Ovary (tissue), 9 donors: ENCODE measurements around the gene PLCD1. TPM values are rescaled to one million over a fixed set of nuclear protein-coding genes. Genes with fewer than 3 reads are reported as not detected.

Experiments used
- DNase-seq, 5 donors: peaks; one replicate each; pipeline ENCODE4 v3.0.0-alpha.2; 2019 to 2020
- H3K27ac ChIP-seq, 2 donors: fragments of 200-600 bp; one replicate each; pipeline versions ENCODE4 v1.5.1 to v1.8.0; 2019 to 2022
- H3K27me3 ChIP-seq: fragments of 200-600 bp; one replicate; pipeline ENCODE4 v1.8.0; 2022
- H3K36me3 ChIP-seq: fragments of 200-600 bp; sonication (generic); one replicate; pipeline ENCODE4 v1.5.1; 2019
- H3K4me1 ChIP-seq: one replicate; pipeline ENCODE4 v1.8.1; 2013; ENCODE audit warnings: mild to moderate bottlenecking, moderate library complexity; ENCODE audit not compliant: insufficient read depth
- H3K4me3 ChIP-seq: fragments of 200-600 bp; sonication (generic); one replicate; pipeline ENCODE4 v1.5.1; 2017
- H3K9me3 ChIP-seq, 2 donors: fragments of 200-600 bp in 1 of 2; sonication (generic) in 1 of 2; one replicate each; pipeline versions ENCODE4 v1.5.1 to v1.8.1; 2013 to 2019; ENCODE audit warnings: mild to moderate bottlenecking in 1 of 2, moderate library complexity in 1 of 2
- EP300 ChIP-seq: sonication (generic); formaldehyde crosslinking; IDR thresholded peaks from one replicate; pipeline ENCODE4 v1.6.1; 2017; ENCODE audit warnings: antibody characterized with exemption
- POLR2A ChIP-seq: fragments of 450-650 bp; IDR thresholded peaks from one replicate; pipeline ENCODE4 v1.6.1; 2017; ENCODE audit warnings: antibody characterized with exemption, mild to moderate bottlenecking, moderate library complexity
- WGBS, 3 donors: extraction: QIAGEN DNeasy Blood & Tissue Kit in 1 of 3; methylation state at CpG; one replicate each; pipeline versions ENCODE4 v1.1.5 to v1.1.7; 2013 to 2017; 5-methylcytosine and 5-hydroxymethylcytosine counted together
- intact Hi-C, 4 donors: fragments of 100-400 bp; cut with DNase I; formaldehyde crosslinking; loops; one replicate each; pipeline versions ENCODE4 v1.11.0 to v1.15.1; 2022 to 2023
- polyA plus RNA-seq, 2 donors: library from polyadenylated mRNA; stranded (reverse); fragments of 200-250 nt in 1 of 2; fragments of 350-450 nt in 1 of 2; fragmentation: Illumina TruSeq in 1 of 2; extraction: RNeasy Lipid Tissue Mini Kit (QIAGEN cat#74804) in 1 of 2; gene quantifications; one replicate each; pipeline ENCODE4 v1.2.3, GENCODE V29; 2013 to 2014
- total RNA-seq, 7 donors: library from RNA; depleted of rRNA in 2 of 7; stranded (reverse); fragments of >200 nt in 2 of 7; fragmentation: NEBNext Ultra II Directional in 3 of 7; extraction: Animal tissue kit (Norgen Biotek cat#: 25700) in 3 of 7; gene quantifications; one replicate each; pipeline versions ENCODE4 v1.1.0 to v1.2.4, GENCODE V29; 2016 to 2023
- TF ChIP-seq, protein P1 (sequence below), 3 donors: fragments of 450-650 bp in 2 of 3; fragments of 200-600 bp in 1 of 3; IDR thresholded peaks; one replicate each; pipeline versions ENCODE4 v1.5.1 to v1.8.0; 2016 to 2022; ENCODE audit warnings: antibody characterized with exemption in 3 of 3, mild to moderate bottlenecking in 1 of 3
- donor health status: DM: no; HTN: no; CAD: no; lungs with moderate emphysema.
- donor health status: DM: no; HTN: no; CAD: no.
- donor health status: Bipolar disorder and iron deficiency.
- donor health status: DM: yes; HTN: yes; CAD: no.
- donor health status: DM: no; HTN: no; CAD: no.
- donor health status: DM: yes; HTN: yes; CAD: no.

The PLCD1 gene
- total and polyA plus RNA-seq, 9 donors = 12.3 to 62.3 (median 27.0) TPM

DNA sequence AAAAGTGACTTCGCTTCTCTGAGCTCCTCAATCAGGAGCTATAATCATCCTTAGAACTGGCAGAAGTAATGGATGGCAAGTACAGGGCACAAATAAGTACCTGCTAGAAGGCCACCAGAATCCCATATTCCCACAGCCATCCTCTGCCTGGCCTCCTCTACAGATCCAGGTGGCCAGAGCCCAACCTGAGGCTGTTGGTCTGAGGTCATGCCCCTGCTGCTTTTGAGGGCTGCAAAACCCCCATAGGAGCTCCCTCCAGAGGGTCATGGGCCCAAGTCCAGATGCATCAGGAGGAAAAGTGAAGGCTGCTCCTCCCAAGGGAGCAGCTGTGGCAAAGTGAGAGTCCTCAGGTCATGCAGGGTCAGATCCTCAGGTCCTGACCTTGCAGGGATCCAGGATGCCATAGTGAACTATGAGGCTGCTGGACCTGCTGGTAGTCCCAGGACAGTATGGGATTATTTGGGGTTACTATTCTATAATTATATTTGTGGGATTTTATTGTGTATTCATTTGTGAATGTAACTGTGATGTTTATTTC lies 3.0 kb upstream of the PLCD1 start:
- 90 to 95% (median 94%) methylated on average over 1 of the region's 1 CpG for WGBS, 3 donors
- H3K36me3 ChIP-seq = no peaks in the 10 kb centered on the region
- no peak overlapping the region for H3K27ac ChIP-seq
- peaks cover 8% of the 10 kb centered on the region for H3K4me1 ChIP-seq
- no peak overlapping the region for H3K4me3 ChIP-seq
- DNase-seq = no peak
- H3K9me3 ChIP-seq = no peaks in the 10 kb centered on the region
- no peaks in the 10 kb centered on the region for H3K27me3 ChIP-seq
- TF ChIP-seq EP300 = no peak
- TF ChIP-seq, protein P1, sequence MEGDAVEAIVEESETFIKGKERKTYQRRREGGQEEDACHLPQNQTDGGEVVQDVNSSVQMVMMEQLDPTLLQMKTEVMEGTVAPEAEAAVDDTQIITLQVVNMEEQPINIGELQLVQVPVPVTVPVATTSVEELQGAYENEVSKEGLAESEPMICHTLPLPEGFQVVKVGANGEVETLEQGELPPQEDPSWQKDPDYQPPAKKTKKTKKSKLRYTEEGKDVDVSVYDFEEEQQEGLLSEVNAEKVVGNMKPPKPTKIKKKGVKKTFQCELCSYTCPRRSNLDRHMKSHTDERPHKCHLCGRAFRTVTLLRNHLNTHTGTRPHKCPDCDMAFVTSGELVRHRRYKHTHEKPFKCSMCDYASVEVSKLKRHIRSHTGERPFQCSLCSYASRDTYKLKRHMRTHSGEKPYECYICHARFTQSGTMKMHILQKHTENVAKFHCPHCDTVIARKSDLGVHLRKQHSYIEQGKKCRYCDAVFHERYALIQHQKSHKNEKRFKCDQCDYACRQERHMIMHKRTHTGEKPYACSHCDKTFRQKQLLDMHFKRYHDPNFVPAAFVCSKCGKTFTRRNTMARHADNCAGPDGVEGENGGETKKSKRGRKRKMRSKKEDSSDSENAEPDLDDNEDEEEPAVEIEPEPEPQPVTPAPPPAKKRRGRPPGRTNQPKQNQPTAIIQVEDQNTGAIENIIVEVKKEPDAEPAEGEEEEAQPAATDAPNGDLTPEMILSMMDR (IDR thresholded peaks at IDR 0.05) = no peak
- TF ChIP-seq POLR2A = no peak
- intact Hi-C loops = no loop called here

DNA sequence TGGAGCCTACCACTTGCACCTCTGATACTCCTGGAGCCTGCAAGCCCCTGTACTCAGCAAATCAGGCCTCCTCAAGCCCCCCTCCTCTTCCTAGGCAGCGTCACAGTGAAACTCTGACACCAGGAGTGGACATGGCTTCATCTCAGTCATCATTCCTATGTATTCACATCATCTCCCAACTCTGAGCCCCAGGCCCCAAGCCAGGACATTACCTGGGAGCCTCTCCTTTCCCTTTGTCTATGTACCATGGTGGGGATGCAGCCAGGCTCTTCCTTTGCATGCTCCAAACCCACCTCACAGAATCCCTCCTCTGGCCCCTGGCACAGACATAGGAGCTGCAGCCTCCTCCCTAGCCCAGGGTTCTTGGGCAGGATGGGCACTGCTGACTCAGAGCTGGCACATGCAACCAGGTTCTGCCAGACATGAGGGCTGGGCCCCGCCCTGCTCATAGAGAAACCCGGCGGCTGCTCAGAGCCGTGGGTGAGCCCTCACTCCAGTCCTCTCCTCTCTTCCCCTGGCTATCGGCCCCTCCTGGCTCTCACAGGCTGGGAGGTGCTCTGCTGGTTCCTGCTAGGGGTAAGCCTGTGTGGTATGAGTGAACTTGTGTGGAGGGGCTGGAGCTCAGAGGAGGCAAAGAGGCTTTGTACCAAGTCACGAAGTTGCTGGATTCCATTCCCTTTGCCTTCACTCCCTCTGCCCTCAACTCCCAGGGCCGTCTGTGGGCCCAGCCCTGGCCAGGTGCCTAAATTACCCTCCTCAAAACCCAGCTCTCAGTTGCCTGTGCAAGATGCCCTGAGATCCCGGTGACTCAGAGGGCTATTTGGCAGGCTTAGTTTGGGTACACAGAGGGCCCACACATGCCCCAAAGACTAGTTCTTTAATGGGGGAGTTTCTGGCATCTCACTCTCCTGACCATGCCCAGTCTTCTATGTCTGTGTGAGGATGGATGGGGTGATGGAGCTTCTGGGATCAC lies 1.9 kb upstream of the PLCD1 start:
- DNase-seq = peak in 3 of 5 donors; percentile 37 to 54 (median 38)
- intact Hi-C loops = no loop called here
- peaks cover 8% of the 10 kb centered on the region for H3K4me1 ChIP-seq

DNA sequence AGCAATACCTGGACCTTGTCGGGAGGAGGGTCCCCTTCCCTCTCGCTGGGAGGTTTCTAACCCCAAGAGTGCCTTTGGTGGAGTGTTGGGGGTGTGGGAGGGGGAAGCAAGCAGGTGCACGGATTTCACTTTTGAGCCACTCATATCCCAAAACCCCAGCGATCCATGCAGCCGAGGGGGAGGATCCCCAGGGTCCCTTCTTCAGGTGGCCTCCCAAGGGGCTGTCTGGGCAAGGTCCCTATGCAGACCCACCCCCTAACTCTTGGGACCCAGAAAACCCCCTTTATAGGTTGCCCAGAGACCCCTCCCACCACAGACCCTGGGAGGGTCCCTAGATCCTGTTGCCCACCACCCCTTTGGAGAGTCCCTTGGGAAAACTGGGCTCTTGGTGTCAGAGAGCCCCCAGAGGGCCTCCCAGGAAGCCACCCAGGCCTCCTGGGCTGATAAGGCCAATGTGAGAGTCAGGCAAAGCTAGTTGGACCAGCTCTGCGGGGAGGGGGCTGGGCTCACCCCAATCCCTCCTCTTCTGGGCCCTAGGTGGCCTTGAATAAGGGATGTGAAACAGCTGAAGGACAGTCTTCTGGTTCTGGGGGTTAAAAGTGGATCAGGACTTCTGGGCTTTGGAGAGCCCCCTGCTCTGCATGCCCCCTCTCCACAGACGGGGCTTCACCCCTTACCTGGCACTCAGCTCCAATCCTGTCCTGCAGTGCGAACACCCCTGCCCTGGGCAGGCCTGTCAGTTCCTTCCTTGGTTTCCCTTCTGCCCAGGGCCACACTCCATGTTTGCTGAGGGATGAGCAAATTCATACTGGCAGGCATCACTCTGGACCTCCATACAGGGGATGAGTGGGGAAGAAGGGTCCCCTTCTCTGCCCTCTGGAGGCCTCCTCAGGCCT lies 932 bp upstream of the PLCD1 start:
- H3K9me3 ChIP-seq = no peaks in the 10 kb centered on the region
- H3K36me3 ChIP-seq = no peaks in the 10 kb centered on the region
- TF ChIP-seq, protein P1 (IDR thresholded peaks at IDR 0.05) = peak in 1 of 3 donors; percentile 1
- no peak for TF ChIP-seq POLR2A
- TF ChIP-seq EP300 = no peak
- H3K4me1 ChIP-seq = peaks cover 8% of the 10 kb centered on the region
- H3K27me3 ChIP-seq = no peaks in the 10 kb centered on the region
- H3K4me3 ChIP-seq = peak overlapping the region; percentile 65
- intact Hi-C loops = no loop called here
- DNase-seq = peak in 2 of 5 donors; percentile 40 to 51
- WGBS, 3 donors = 26 to 36% (median 34%) methylated on average over 8 of the region's 8 CpGs
- peak overlapping the region; percentile 76 to 94 for H3K27ac ChIP-seq

More for the DNA sequence above, 1.9 kb upstream of the PLCD1 start:
- TF ChIP-seq, protein P1 (IDR thresholded peaks at IDR 0.05) = no peak
- no peak for TF ChIP-seq EP300
- TF ChIP-seq POLR2A = no peak
- H3K27ac ChIP-seq = peak overlapping the region in 1 of 2 donors; percentile 94
- H3K36me3 ChIP-seq = no peaks in the 10 kb centered on the region
- 47 to 51% (median 48%) methylated on average over 9 of the region's 9 CpGs for WGBS, 3 donors
- H3K4me3 ChIP-seq = no peak overlapping the region
- H3K27me3 ChIP-seq = no peaks in the 10 kb centered on the region
- H3K9me3 ChIP-seq = no peaks in the 10 kb centered on the region
